Breast epithelium (tissue), 3 donors: ENCODE results near the gene MICAL2.

Experiments
- POLR2AphosphoS5 ChIP-seq, 3 donors: sonication (generic); formaldehyde crosslinking; IDR thresholded peaks; one replicate each; pipeline ENCODE4 v1.6.1; 2017; ENCODE audit warnings: antibody characterized with exemption in 3 of 3
- TF ChIP-seq, protein P1 (sequence below), 3 donors: fragments of 450-650 bp; IDR thresholded peaks; one replicate each; pipeline ENCODE4 v1.5.1; 2016 to 2017; ENCODE audit warnings: antibody characterized with exemption in 3 of 3, mild to moderate bottlenecking in 3 of 3, moderate library complexity in 3 of 3

DNA sequence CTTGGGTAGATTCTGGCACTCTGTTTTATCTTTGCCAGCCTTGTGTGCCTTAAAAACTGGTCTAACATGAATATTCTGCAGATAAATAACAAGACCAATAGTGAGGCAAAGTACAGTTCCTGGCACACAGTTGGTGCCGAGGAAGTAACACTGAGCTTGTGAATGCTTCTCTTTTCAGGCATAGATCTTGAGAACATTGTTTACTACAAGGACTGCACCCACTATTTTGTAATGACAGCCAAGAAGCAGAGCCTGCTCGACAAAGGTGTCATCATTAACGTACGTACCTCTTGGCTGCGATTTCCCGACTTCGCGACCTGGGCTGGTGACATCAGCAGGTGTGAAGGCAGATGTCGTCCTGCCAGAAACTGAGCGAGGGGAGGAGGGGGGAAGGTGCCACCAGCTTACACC, 105.7 kb downstream of the MICAL2 start:
- TF ChIP-seq, protein P1, sequence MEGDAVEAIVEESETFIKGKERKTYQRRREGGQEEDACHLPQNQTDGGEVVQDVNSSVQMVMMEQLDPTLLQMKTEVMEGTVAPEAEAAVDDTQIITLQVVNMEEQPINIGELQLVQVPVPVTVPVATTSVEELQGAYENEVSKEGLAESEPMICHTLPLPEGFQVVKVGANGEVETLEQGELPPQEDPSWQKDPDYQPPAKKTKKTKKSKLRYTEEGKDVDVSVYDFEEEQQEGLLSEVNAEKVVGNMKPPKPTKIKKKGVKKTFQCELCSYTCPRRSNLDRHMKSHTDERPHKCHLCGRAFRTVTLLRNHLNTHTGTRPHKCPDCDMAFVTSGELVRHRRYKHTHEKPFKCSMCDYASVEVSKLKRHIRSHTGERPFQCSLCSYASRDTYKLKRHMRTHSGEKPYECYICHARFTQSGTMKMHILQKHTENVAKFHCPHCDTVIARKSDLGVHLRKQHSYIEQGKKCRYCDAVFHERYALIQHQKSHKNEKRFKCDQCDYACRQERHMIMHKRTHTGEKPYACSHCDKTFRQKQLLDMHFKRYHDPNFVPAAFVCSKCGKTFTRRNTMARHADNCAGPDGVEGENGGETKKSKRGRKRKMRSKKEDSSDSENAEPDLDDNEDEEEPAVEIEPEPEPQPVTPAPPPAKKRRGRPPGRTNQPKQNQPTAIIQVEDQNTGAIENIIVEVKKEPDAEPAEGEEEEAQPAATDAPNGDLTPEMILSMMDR (IDR thresholded peaks at IDR 0.05): no peak
- TF ChIP-seq POLR2AphosphoS5 (IDR thresholded peaks at IDR 0.05): peak in 2 of 3 donors; percentile 31 to 40
